ENCODE measurements around the gene SLC38A2.
"Not testable (repeated sequence)": the region's sequence is repeated elsewhere in the genome, so short reads cannot be mapped to it uniquely, and the experiment has no call there.

The SLC38A2 gene

GRCh38 chr12:46406352-46407027, 33.9 kb upstream of the SLC38A2 start:
- Histone ChIP-seq H3K9me3 (ENCODE audit: insufficient read depth, low read depth, low read length) (no peaks in the 10 kb centered on the region), H3K27me3 (ENCODE audit: insufficient read depth, low read length) (no peaks in the 10 kb centered on the region), H3K4me1 (ENCODE audit: insufficient read depth, low read length) (peaks cover 20% of the 10 kb centered on the region), H3K27ac (ENCODE audit: low read depth, low read length) (no peak overlapping the region), H3K36me3 (ENCODE audit: insufficient read depth, low read length) (no peaks in the 10 kb centered on the region), H3K9ac (ENCODE audit: low read depth, low read length) (no peak overlapping the region), H3K4me3 (ENCODE audit: low read length) (no peak overlapping the region)
- WGBS: no CpG with 5 or more reads among the region's 1 CpG

- no peak overlapping the region for H3K4me3 ChIP-seq (ENCODE audit: low read length)
- 94% methylated on average over 5 of the region's 5 CpGs for WGBS
- H3K36me3 ChIP-seq (ENCODE audit: insufficient read depth, low read length): no peaks in the 10 kb centered on the region
- H3K4me1 ChIP-seq (ENCODE audit: insufficient read depth, low read length): peaks cover 20% of the 10 kb centered on the region
- H3K27me3 ChIP-seq (ENCODE audit: insufficient read depth, low read length): no peaks in the 10 kb centered on the region
- no peak overlapping the region for H3K27ac ChIP-seq (ENCODE audit: low read depth, low read length)
- no peak overlapping the region for H3K9ac ChIP-seq (ENCODE audit: low read depth, low read length)
- H3K9me3 ChIP-seq (ENCODE audit: insufficient read depth, low read depth, low read length): no peaks in the 10 kb centered on the region
Measured at GRCh38 chr12:46404733-46405132, 32.2 kb upstream of the SLC38A2 start.

- Histone ChIP-seq H3K9me3 (ENCODE audit: insufficient read depth, low read depth, low read length) (no peaks in the 10 kb centered on the region), H3K4me1 (ENCODE audit: insufficient read depth, low read length) (peaks cover 20% of the 10 kb centered on the region), H3K27ac (ENCODE audit: low read depth, low read length) (no peak overlapping the region), H3K4me3 (ENCODE audit: low read length) (no peak overlapping the region), H3K9ac (ENCODE audit: low read depth, low read length) (no peak overlapping the region), H3K36me3 (ENCODE audit: insufficient read depth, low read length) (no peaks in the 10 kb centered on the region), H3K27me3 (ENCODE audit: insufficient read depth, low read length) (no peaks in the 10 kb centered on the region)
- WGBS: 88% methylated on average over 1 of the region's 1 CpG
Measured at GRCh38 chr12:46404225-46404631, 31.7 kb upstream of the SLC38A2 start.

- Histone ChIP-seq H3K9me3 (ENCODE audit: insufficient read depth, low read depth, low read length) (no peaks in the 10 kb centered on the region), H3K4me1 (ENCODE audit: insufficient read depth, low read length) (peaks cover 20% of the 10 kb centered on the region), H3K4me3 (ENCODE audit: low read length) (no peak overlapping the region), H3K27me3 (ENCODE audit: insufficient read depth, low read length) (no peaks in the 10 kb centered on the region), H3K36me3 (ENCODE audit: insufficient read depth, low read length) (no peaks in the 10 kb centered on the region), H3K27ac (ENCODE audit: low read depth, low read length) (no peak overlapping the region), H3K9ac (ENCODE audit: low read depth, low read length) (no peak overlapping the region)
Measured at GRCh38 chr12:46403719-46404070, 31.1 kb upstream of the SLC38A2 start.

GRCh38 chr12:46402941-46403718, 30.6 kb upstream of the SLC38A2 start:
- Histone ChIP-seq H3K27ac (ENCODE audit: low read depth, low read length) (no peak overlapping the region), H3K4me3 (ENCODE audit: low read length) (no peak overlapping the region), H3K9me3 (ENCODE audit: insufficient read depth, low read depth, low read length) (no peaks in the 10 kb centered on the region), H3K9ac (ENCODE audit: low read depth, low read length) (no peak overlapping the region), H3K27me3 (ENCODE audit: insufficient read depth, low read length) (no peaks in the 10 kb centered on the region), H3K36me3 (ENCODE audit: insufficient read depth, low read length) (no peaks in the 10 kb centered on the region), H3K4me1 (ENCODE audit: insufficient read depth, low read length) (peaks cover 20% of the 10 kb centered on the region)
- WGBS: 73% methylated on average over 2 of the region's 3 CpGs

GRCh38 chr12:46402451-46402850, 29.9 kb upstream of the SLC38A2 start:
- Histone ChIP-seq H3K36me3 (ENCODE audit: insufficient read depth, low read length) (no peaks in the 10 kb centered on the region), H3K27me3 (ENCODE audit: insufficient read depth, low read length) (no peaks in the 10 kb centered on the region), H3K27ac (ENCODE audit: low read depth, low read length) (no peak overlapping the region), H3K9ac (ENCODE audit: low read depth, low read length) (no peak overlapping the region), H3K9me3 (ENCODE audit: insufficient read depth, low read depth, low read length) (no peaks in the 10 kb centered on the region), H3K4me1 (ENCODE audit: insufficient read depth, low read length) (peaks cover 20% of the 10 kb centered on the region), H3K4me3 (ENCODE audit: low read length) (no peak overlapping the region)
- 84% methylated on average over 2 of the region's 2 CpGs for WGBS

- Histone ChIP-seq H3K9ac (ENCODE audit: low read depth, low read length) (no peak overlapping the region), H3K9me3 (ENCODE audit: insufficient read depth, low read depth, low read length) (no peaks in the 10 kb centered on the region), H3K27me3 (ENCODE audit: insufficient read depth, low read length) (no peaks in the 10 kb centered on the region), H3K27ac (ENCODE audit: low read depth, low read length) (no peak overlapping the region), H3K4me3 (ENCODE audit: low read length) (no peak overlapping the region), H3K4me1 (ENCODE audit: insufficient read depth, low read length) (peaks cover 20% of the 10 kb centered on the region), H3K36me3 (ENCODE audit: insufficient read depth, low read length) (peaks cover 3% of the 10 kb centered on the region; the same call in 1 of the 2 replicates)
- 75% methylated on average over 4 of the region's 4 CpGs for WGBS
Measured at GRCh38 chr12:46401662-46402061, 29.1 kb upstream of the SLC38A2 start.

GRCh38 chr12:46400406-46400805, 27.8 kb upstream of the SLC38A2 start:
- H3K4me1 ChIP-seq (ENCODE audit: insufficient read depth, low read length): peaks cover 25% of the 10 kb centered on the region
- WGBS: 93% methylated on average over 2 of the region's 2 CpGs
- peaks cover 3% of the 10 kb centered on the region; the same call in 1 of the 2 replicates for H3K36me3 ChIP-seq (ENCODE audit: insufficient read depth, low read length)
- H3K4me3 ChIP-seq (ENCODE audit: low read length): no peak overlapping the region
- H3K27me3 ChIP-seq (ENCODE audit: insufficient read depth, low read length): no peaks in the 10 kb centered on the region
- no peak overlapping the region for H3K27ac ChIP-seq (ENCODE audit: low read depth, low read length)
- H3K9me3 ChIP-seq (ENCODE audit: insufficient read depth, low read depth, low read length): no peaks in the 10 kb centered on the region
- H3K9ac ChIP-seq (ENCODE audit: low read depth, low read length): no peak overlapping the region

- not testable (repeated sequence) for H3K4me3 ChIP-seq (ENCODE audit: low read length); H3K36me3 ChIP-seq (ENCODE audit: insufficient read depth, low read length); H3K27me3 ChIP-seq (ENCODE audit: insufficient read depth, low read length); H3K9ac ChIP-seq (ENCODE audit: low read depth, low read length); H3K9me3 ChIP-seq (ENCODE audit: insufficient read depth, low read depth, low read length); H3K27ac ChIP-seq (ENCODE audit: low read depth, low read length)
- H3K4me1 ChIP-seq (ENCODE audit: insufficient read depth, low read length): peaks cover 28% of the 10 kb centered on the region
- WGBS: 100% methylated on average over 6 of the region's 6 CpGs
Measured at GRCh38 chr12:46399461-46400248, 27.1 kb upstream of the SLC38A2 start.

GRCh38 chr12:46396826-46397225, 24.3 kb upstream of the SLC38A2 start:
- WGBS: 98% methylated on average over 5 of the region's 5 CpGs
- H3K9ac ChIP-seq (ENCODE audit: low read depth, low read length): no peak overlapping the region

GRCh38 chr12:46395388-46395787, 22.8 kb upstream of the SLC38A2 start:
- Histone ChIP-seq H3K9me3 (ENCODE audit: insufficient read depth, low read depth, low read length) (no peaks in the 10 kb centered on the region), H3K27ac (ENCODE audit: low read depth, low read length) (no peak overlapping the region), H3K36me3 (ENCODE audit: insufficient read depth, low read length) (peaks cover 15% of the 10 kb centered on the region), H3K9ac (ENCODE audit: low read depth, low read length) (no peak overlapping the region), H3K4me3 (ENCODE audit: low read length) (no peak overlapping the region), H3K27me3 (ENCODE audit: insufficient read depth, low read length) (no peaks in the 10 kb centered on the region), H3K4me1 (ENCODE audit: insufficient read depth, low read length) (peaks cover 35% of the 10 kb centered on the region)
- 85% methylated on average over 4 of the region's 4 CpGs for WGBS

More at GRCh38 chr12:46396826-46397225, 24.3 kb upstream of the SLC38A2 start:
- Histone ChIP-seq H3K9me3 (ENCODE audit: insufficient read depth, low read depth, low read length) (no peaks in the 10 kb centered on the region), H3K36me3 (ENCODE audit: insufficient read depth, low read length) (peaks cover 14% of the 10 kb centered on the region), H3K27me3 (ENCODE audit: insufficient read depth, low read length) (no peaks in the 10 kb centered on the region), H3K27ac (ENCODE audit: low read depth, low read length) (no peak overlapping the region), H3K4me3 (ENCODE audit: low read length) (no peak overlapping the region), H3K4me1 (ENCODE audit: insufficient read depth, low read length) (peaks cover 21% of the 10 kb centered on the region)
